Suprapubic skin (tissue), 4 donors: ENCODE results near the gene ST8SIA4.

Experiments
- POLR2A ChIP-seq, 2 donors: fragments of 450-650 bp; IDR thresholded peaks; one replicate each; pipeline ENCODE4 v1.6.1; 2017; ENCODE audit warnings: antibody characterized with exemption in 2 of 2, mild to moderate bottlenecking in 2 of 2, moderate library complexity in 2 of 2
- POLR2AphosphoS5 ChIP-seq, 3 donors: sonication (generic); formaldehyde crosslinking; IDR thresholded peaks; one replicate each; pipeline ENCODE4 v1.6.1; 2017; ENCODE audit warnings: antibody characterized with exemption in 3 of 3
- TF ChIP-seq, protein P1 (sequence below), 2 donors: fragments of 200-600 bp in 1 of 2; fragments of 450-650 bp in 1 of 2; sonication (generic) in 1 of 2; IDR thresholded peaks; one replicate each; pipeline ENCODE4 v1.5.1; 2016 to 2019; ENCODE audit warnings: antibody characterized with exemption in 2 of 2, mild to moderate bottlenecking in 1 of 2, moderate library complexity in 1 of 2

- TF ChIP-seq, protein P1, sequence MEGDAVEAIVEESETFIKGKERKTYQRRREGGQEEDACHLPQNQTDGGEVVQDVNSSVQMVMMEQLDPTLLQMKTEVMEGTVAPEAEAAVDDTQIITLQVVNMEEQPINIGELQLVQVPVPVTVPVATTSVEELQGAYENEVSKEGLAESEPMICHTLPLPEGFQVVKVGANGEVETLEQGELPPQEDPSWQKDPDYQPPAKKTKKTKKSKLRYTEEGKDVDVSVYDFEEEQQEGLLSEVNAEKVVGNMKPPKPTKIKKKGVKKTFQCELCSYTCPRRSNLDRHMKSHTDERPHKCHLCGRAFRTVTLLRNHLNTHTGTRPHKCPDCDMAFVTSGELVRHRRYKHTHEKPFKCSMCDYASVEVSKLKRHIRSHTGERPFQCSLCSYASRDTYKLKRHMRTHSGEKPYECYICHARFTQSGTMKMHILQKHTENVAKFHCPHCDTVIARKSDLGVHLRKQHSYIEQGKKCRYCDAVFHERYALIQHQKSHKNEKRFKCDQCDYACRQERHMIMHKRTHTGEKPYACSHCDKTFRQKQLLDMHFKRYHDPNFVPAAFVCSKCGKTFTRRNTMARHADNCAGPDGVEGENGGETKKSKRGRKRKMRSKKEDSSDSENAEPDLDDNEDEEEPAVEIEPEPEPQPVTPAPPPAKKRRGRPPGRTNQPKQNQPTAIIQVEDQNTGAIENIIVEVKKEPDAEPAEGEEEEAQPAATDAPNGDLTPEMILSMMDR (IDR thresholded peaks at IDR 0.05): no peak
- TF ChIP-seq POLR2AphosphoS5 (IDR thresholded peaks at IDR 0.05) (no peak), POLR2A (IDR thresholded peaks at IDR 0.05) (no peak)
These were observed 141.9 kb downstream of the ST8SIA4 start for GRCh38 chr5:100761192-100761591.
